GM19240 (cell line): Measurements from ENCODE around the gene ZNF831.

Experiments
- DNase-seq: peaks from one replicate; pipeline ENCODE4 v3.0.0; 2011; ENCODE audit warnings: low spot score; ENCODE audit not compliant: insufficient read length

Gene ZNF831

DNA sequence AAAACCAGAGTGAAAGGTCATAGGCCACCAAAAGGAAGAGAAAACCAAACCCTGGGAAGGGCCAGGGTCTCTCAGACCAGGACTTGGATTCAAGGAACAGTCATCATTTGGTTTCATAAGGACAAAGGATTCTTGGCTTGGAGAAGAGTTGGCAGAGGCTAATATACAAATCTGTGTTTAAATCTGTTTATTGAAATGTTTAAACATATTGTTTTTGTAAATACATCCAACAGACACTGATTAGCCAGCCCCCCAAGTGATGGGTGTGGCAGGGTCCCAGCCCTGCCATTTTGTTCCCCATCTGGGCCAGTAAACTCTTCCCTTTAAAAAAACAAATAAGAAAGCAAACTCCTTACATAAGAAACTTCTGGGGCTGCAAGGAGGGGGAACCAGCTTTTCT is 6.1 kb upstream of the ZNF831 start:
- DNase-seq, result no peak

DNA sequence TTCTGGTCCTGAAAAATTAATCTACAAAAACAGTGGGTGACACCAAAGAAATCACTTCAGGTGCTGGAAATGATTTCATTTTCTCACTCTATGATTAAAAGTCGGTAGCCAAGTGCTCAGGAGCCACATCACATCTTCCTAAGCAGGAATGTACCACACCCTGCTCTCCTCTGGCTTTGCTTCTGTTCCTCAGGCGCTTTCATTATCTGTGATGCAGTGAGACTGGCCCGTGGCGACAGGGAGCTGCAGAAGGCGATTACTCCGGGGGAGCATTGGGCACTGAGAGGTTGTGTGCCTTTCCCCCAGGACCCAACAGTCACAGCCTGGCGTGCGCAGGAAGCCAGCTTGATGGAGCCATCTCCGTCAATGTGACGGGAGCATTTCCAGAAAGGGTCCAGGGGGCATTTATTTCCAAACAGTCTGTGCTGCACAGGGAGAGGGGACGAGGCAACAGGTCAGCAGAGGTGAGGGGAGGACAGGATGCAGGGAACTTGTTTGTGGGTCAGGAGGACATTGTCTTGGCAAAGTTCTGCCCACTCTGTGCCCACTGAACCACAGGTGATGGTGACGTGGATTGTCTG is 5.6 kb upstream of the ZNF831 start:
- no peak for DNase-seq

DNA sequence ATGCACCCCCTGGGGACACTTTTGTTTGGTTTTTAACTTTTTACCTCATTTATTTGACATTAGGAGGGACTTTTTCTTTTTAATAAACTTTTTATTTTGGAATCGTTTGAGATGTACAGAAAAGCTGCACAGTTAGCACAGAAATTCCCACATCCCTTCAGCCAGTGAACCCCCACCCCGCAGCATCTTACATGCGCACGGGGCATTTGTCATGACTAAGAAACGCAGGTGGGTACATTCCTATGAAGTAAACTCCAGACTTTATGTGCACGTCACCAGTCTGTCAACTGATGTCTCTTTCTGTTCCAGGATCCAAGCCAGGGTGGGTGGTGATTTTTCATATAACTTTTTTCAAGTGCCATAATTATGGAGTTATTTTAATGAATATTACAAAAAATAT is 4.9 kb upstream of the ZNF831 start:
- no peak for DNase-seq

DNA sequence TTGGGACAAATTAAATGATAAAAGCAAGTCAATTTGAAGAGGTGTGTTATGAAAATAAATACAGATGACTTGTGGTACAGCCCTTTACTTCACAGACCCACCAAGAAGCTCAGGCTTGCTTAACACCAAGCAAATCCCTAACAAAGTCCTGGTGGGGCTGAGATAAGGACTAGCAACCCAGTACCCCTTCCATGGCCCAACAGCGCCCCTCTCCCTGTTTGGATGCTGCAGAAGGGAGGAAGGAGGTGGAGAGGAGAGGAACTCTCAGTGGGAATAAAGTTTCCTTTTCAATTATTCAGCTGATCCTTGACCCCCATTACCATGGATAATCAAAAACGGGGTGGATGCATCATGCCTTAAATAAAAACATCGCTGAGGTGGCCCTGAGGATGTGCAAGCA is 4.5 kb upstream of the ZNF831 start:
- DNase-seq, result no peak

DNA sequence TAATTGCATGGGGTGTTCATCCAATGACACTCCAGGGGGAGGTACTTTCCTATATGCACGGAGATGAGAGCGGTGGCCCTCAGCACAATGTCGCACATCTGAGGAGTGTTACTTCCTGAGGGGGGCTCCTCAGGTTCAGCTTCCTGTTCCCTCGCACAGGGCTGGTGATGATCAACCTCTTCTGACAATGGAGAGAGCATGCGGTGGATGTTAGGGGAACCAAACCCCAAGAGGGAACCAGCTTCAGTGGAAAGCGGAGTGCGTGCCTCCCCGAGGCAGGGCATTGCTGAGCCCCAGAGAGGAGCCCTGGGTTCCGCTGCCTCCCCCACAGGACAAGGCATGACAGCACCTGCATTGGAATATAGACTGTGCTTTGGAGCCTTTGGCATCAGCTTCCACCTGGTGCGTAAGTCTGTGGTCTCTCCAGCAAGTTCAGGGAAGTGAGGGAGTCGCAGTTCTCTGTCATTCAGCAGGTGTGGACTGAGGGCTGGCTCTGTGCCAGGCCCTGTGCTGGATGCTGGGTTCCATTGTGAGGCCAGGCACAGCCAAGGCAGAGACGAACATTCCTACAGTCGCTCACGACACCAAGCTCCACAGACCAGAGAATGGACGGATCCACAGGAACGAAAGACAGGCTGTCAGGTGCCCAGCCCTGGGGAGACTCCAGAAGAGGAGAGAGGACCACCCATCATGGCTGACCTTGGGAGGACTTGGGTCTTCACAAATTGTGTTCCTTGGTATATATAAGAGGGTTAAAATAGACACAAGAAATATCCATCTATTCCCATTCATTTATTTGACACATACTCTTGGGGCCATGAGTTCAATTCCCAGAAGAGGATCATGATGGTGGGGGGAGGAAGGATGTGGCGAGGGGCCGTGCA is 3.9 kb upstream of the ZNF831 start:
- DNase-seq, result no peak

DNA sequence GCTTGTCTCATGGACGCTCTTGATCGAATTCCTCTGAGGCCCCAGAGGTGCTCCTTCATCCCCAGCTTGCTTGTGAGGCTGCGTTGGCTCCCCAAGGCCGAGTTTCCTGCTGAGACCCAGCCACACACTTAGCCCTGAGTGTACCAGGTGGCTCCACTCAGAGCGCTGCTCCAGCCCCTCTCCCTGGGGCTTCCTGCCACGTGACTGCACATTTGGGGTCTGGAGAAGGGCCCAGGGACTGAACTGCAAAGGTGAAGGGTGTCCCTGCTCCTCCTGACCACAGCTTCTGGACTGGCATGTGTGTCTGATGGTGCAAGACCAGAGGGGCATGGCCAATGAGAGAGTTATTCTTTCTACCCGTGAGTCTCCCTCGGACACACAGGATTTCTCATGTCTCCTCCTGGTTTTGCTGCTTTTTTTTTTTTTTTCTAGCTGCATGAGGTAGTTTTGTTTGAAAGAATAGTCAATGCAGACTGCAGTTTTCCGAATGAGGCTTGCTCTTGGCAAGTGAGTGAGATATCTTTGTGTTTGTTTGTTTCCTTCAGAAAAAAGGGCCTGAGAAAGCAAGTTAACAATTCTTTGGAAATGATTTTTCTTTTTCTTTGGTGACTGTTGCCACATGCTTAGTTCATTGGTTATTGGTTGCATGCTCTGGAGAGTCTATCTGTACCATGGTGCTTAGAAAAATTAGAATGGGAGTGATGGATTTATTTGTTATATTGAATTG is 3.1 kb upstream of the ZNF831 start:
- no peak for DNase-seq

DNA sequence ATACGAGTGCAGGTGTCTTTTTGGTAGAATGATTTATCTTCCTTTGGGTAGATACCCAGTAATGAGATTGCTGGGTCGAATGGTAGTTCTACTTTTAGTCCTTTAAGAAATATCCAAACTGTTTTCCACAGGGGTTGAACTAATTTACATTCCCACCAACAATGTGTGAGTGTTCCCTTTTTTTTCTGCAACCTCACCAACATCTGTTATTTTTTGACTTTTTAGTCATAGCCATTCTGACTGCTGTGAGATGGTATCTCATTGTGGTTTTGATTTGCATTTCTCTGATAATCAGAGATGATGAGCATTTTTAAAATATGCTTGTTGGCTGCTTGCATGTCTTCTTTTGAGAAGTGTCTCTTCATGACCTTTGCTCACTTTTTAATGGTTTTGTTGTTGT is 1.9 kb upstream of the ZNF831 start:
- no peak for DNase-seq

DNA sequence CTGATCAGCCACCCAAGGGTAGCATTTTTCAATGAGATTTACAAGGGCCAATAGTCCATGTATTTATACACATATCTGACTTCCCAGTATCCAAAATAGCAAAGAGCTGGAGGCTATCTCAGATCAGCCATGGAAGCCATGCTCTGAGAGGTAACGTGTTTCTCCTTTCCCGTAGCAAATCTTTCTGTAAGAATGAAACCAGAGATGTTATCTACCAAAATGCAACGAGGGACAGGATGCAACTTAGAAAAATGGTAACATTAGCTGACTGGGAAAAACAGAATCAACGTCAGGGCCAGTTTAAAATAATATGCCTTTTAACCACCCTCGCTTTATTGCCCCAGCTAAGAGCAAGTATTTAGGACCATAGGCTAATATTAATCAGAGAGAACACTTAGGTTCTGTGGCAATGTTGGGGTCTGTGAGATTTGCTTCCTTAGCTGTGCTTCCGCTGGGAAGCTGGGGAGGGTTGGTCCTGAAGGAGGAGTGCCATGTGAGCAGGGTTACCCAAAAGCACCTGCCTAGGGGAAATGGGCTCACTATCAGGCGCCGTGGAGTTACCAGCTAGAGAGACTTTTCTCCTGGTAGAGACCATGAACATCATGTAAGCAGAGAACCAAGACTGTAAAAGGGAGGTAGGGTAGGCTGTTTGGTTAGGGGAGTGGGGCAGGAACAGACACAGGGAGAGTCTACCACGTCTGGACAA is 1.2 kb downstream of the ZNF831 start:
- DNase-seq, result no peak

DNA sequence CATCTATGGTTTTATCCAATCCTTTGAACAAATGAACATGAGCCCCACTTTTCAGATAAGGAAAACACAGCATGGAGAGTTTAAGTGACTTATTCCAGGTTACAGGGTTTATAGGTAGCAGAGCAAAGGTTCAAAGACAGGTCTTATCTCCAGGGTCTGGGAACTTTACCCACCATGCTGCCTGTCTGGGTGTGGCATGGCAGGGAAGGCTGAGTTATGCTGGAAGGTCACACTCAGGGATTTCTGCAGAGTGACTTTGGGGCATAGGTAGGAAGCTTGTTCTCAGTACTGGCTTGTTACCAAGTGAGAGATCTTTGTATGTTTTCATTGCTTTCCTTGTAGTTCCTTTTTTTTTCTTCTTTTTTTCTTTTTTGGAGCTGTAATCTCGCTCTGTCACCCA is 1.8 kb downstream of the ZNF831 start:
- no peak for DNase-seq

DNA sequence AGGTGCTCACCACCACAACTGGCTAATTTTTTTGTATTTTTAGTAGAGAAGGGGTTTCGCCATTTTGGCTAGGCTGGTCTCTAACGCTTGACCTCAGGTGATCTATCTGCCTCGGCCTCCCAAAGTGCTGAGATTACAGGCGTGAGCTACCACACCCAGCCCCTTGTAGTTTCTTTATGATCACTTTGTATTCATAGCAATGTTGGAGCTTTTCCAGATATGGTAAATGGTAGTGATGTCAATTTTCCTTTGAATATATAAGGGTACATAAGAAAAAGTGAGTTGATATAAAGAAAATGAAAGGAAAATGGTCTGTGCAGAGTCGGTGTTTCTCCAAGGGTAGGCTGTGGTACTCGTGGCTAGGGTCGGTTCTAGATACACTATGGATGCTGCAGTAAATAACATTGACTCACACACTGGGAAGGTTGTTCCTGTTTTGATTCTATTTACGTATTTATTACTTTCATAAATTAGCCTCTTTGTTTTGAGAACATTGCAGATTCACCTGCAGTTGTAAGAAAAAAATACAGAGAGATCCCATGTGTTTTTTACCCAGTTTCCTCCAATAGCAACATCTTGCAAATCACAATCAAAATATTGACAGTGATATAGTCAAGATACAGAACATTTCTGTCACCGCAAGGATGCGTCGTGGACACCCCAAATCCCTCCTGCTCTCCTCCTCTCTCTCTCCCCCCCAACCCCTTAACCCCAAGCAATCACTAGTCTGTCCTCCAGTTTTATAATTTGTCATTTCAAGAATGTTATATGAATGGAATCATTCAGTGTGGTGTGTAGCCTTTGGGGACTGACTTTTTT is 2.5 kb downstream of the ZNF831 start:
- DNase-seq, result no peak

DNA sequence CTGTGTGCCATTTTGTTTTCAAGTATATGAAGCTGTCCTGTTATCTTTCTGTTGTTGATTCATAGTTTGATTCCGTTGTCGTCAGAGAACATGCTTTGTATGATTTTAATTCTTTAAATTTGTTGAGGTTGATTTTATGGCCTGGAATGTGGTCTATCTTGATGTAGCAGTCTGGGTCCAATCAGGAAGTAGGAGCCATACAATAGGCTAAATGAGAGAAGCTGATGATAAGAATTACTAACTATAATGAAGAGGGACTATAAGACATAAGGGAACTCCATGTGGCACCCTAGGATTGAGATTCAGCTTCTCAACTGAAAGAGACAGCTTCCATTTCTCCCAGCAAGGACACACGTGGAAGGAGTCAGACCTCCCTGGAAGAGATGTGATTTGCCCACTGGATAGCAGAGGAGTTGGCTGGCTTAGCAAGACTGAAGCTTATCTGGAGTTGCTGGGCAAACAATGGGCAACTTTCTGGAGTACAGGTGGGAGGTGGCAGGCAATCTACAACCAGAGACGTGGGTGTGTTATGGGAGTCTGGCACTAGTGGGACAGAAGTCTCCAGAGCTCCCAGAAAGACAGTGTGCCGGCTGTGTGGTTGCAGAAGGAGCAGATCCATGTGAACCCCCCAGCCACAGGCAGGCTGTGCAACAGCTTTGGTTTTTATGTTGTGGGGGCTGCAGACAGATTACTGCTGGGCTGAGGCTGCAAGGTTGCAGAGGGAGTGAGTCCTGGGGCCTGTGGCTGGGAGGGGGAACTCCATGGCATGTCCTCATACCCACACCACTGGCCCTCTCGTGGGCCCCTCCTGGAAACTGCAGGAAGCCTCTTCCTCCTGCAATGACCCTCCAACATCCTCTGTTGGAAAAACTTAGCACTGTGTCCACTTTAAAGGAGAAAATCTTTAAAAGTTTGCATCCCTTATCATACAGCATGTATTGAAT is 7.1 kb downstream of the ZNF831 start:
- DNase-seq, result no peak

DNA sequence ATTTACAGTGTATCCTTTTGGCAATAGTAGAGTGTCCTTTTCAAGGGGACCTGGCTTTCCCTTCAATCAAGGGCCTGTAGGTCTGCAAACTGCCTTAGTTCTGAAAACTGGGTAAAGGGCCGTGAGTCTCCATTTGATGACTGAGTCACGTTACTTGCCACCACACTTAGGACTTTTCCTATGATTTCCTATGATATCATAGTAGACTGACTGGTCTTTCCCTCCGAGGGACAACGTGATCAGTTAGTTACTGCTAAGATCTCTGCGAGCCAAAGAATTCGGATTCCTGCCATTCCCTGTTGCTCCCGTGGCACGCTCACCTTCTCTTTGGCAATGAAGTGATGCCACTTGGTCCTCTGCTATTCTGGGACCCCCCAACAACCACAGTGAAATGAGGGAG is 8.4 kb downstream of the ZNF831 start:
- no peak for DNase-seq

DNA sequence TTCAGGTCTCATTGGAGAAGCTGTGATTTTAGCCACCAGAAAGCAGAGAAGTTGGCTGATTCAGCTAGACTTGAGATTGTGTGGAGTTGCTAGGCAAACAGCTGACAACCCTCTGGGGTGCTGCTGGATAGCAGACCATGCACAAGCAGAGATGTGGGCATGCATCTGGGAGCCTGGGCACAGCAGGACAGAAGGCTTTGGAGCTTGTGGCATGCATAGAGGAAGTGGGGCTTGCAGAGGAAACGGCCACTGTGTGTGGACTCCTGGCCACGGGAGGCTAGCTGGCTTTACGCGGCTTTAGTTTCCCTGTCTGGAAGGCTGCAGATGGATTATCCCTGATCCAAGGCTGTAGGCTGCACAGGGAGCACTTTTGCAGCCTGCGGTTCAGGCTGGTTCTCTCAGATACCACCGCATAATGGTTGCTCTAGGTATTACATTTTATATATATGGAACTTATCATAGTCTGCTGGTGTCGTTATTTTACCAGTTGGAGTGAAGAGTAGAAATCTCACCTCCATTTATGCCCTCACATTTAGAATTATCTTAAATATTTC is 10.4 kb downstream of the ZNF831 start:
- DNase-seq, result no peak

DNA sequence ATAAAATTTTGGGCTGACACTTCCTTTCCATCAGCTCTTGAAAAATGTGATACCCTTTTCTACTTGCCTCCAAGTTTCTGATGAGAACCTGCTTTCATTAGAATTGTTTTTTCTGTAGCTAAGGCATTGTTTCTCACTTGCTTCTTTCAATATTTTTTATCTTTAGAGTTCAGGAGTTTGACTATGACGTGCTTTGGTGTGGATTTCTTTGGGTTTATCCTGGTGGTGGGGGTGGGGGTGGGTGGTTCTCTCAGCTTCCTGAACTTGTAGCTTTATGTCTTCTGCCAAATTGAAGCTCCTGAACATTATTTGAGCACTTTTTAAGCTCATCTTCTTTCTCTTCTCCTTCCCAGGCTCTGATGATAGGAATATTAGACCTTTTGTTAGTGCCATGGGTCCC is 11.4 kb downstream of the ZNF831 start:
- DNase-seq, result no peak

DNA sequence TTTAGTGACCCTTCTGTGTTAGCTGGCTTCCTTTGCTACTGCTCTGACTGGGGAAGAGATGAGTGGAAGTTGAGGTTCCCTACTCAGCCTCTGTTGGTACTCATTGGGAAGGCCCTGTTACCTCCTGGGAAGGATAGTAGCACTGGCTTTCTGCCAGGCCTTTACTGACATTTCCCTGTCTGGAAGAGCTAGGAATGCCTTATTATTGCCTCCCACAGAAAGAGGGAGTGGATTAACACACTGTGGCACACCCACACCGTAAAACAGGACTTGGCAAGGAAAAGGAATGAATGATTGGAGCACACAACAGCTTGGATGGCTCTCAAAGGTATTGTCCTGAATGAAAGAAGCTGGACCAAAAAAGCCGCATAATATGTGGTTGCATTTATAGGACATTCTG is 12.2 kb downstream of the ZNF831 start:
- DNase-seq, result no peak

DNA sequence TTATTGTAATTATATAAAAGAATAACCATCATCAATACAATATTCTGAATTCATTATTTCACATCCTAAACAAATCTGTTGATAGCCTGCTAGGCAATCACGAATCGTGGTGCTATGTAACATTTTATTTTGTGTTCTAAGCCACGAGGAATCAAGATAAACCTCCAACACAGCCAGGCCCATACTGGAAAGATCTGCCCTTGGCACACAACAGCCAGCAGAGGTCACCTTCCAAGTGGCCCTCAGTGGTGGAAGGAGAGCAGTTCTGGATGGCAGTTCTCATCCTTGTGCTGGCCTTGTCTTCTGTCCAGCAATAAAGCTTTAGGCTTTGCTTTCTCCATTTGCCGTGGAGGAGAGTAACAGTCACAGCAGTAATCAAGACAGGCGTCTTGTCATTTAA is 13.2 kb downstream of the ZNF831 start:
- DNase-seq, result no peak

DNA sequence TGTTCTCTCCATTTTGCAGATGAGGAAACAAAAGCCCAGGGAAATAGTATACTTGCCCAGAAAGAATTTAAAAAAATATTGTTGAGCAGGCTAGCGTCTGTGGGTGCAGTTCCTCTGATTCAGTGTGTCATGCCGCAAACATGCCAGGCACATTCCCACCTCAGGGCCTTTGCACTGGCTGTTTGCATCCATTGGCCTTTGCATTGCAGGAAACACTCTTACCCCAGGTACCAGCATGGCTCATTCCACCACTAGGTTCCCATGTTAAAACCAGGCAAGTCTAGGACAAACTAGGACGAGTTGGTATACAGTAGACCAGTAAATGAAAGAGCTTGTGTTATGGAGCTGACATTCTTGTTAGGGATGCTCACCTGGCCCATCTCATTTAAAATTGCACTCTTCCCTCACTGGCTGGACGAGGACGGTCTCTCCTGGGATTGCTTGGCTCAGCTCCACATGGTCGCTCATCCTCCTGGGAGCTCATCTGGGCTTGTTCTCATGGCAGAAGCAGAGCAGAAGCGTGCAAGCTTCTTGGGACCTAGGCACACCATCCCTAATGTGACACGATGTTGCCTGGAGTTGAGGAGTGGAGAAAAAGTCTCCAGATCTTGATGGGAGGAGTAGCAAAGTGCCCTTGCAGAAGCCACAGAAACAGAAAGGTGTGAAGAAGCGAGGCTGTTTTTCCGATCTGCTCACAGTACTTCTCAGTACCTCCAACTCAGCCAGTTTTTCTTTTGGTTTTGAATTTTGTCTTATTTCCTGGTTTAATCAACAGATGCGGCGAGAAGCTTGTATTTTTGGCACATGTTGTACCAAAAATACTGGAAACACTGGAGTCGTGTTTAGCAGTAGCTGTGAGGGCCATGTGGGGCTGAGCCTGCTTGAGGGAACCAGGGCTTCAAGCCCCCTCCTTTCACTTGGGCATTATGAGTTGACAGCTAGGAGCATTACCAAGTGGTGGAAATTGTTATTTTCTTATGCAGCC is 13.9 kb downstream of the ZNF831 start:
- no peak for DNase-seq

DNA sequence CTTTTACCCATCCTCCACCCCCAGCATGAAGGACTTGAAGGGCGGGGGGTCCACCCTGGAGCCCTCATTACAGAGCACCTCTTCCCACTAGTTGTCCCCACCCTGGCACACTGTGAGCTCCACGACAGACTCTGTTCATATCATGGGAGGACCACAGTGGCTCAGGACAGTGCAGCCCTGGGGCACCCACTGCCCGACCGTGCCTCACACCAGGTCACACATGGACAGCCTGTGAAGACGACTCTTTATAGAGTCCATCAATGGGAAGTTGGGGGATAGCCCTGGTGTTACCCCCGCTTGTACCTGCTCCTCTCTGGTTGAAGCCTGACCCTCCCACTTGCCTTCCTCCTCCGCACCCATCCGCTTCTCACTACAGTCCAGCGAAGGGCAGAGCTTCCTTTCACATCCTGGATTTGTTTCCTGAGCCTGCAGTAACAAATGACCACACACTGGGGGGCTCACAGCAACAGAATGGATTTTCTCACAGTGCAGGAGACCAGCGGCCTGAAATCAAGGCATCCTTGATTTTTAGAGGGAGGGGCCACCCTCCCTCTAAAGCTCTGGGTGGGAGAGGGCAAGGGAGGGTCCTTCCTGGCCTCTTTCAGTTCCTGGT is 15.5 kb downstream of the ZNF831 start:
- DNase-seq, result no peak
